8988T (cell line): ENCODE results near the gene TMEM164.

ENCODE experiments used
- DNase-seq: peaks from one replicate; pipeline ENCODE4 v3.0.0; 2011

Gene TMEM164

GRCh38 chrX:110215411-110215810, 212.5 kb downstream of the TMEM164 start:
- DNase-seq: no peak

GRCh38 chrX:110216027-110216426, 213.1 kb downstream of the TMEM164 start:
- DNase-seq: no peak

- DNase-seq: no peak
Measured at GRCh38 chrX:110218591-110218990, 215.7 kb downstream of the TMEM164 start.

- DNase-seq: no peak
Measured at GRCh38 chrX:110219920-110220319, 217.0 kb downstream of the TMEM164 start.

GRCh38 chrX:110222497-110223257, 219.8 kb downstream of the TMEM164 start:
- no peak for DNase-seq

- no peak for DNase-seq
Measured at GRCh38 chrX:110224926-110225617, 222.2 kb downstream of the TMEM164 start.

- no peak for DNase-seq
Measured at GRCh38 chrX:110226931-110227330, 224.0 kb downstream of the TMEM164 start.
